Erythroblast (primary cell): Measurements from ENCODE around the gene LAMC2.

ENCODE experiments used
- DNase-seq, 2 experiments: peaks; one replicate each; lab custom pipeline; 2025; lab: John Stamatoyannopoulos, UW
- GATA1 ChIP-seq: IDR thresholded peaks from 2 replicates; pipeline ENCODE4 v1.6.1; 2011; ENCODE audit warnings: low read depth, mild to moderate bottlenecking, control low read depth, low read length, moderate library complexity
- POLR2A ChIP-seq: IDR thresholded peaks from 2 replicates; pipeline ENCODE4 v1.6.1; 2011; ENCODE audit warnings: mild to moderate bottlenecking, low read length

LAMC2 gene

DNA sequence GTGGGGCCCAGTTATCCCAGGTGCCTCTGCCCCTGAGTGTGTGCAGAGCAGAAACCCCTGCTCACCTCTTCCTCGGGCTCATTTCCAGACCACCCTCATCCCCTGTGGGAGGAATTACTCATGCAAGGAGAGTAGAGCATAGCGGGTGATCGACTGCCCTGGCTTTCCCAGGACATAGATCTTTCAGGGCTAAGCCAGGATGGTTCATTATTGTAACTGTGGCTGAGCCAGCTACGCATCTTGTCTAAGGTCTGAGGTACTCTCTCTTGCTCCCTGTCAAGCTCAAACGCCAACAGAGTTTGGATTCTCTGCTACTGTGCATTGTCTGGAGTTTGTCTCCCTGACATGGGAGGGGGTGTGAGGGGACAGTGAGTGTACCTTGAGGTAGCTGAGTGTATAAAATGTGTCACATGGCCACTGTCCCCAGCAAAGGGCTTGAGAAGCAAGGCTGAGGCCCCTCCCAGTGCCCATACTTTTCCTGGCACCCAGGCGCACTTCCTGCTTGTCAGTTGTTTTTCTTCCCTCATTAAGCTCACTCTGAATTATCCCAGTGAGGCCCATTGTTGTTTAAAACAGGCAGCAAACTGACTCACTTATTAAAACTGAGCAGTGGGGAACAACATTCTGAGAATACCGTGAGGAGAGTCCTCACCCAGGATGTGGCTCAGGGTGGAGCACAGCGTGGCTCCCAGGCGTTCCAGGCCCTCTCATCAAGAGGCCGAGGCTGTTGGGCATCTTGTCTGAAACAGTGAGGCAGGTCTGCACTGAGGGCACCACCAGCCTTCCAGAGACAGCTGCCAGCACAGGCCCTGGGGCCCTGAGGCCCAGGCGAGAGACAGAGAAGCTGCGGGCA, 92.9 kb downstream of the LAMC2 start:
- TF ChIP-seq GATA1 (no peak), POLR2A (no peak)
- DNase-seq, result no peak

DNA sequence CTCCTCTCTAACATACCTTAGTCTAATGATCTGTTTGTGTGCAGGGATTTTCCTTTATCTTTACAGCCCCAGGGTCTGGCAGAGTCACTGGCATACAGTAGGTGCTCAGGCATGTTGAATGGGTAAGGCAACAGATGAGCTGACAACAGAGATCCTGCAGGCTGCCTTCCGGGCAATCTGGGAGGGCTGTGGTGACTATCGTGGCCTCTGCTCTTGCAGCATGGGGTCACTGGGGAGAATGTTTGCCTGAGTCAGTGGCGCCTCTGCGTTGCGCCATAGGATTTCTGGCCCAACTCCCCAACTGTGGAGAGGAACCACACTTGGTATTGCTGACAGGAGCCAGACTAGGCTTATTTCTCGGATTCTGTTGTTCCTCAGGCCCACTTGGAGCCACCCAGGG, 93.8 kb downstream of the LAMC2 start:
- TF ChIP-seq GATA1 (no peak), POLR2A (no peak)
- DNase-seq, result no peak

DNA sequence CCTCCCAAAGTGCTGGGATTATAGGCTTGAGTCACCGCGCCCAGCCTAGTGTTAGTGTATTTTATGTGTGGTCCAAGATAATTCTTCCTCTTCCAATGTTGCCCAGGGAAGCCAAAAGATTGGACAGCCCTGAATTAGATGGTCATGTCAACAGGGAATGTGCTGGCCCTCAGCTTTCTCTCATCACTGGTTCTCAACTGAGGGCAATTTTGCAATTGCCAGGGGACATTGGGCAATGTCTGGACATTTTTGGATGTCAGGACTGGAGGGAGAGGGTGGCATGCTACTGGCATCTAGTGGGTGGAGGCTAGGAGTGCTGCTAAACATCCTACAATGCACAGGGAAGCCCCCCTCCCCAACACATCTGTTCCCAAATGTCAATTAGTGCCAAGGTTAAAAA, 95.0 kb downstream of the LAMC2 start:
- TF ChIP-seq GATA1 (no peak), POLR2A (no peak)
- no peak for DNase-seq

DNA sequence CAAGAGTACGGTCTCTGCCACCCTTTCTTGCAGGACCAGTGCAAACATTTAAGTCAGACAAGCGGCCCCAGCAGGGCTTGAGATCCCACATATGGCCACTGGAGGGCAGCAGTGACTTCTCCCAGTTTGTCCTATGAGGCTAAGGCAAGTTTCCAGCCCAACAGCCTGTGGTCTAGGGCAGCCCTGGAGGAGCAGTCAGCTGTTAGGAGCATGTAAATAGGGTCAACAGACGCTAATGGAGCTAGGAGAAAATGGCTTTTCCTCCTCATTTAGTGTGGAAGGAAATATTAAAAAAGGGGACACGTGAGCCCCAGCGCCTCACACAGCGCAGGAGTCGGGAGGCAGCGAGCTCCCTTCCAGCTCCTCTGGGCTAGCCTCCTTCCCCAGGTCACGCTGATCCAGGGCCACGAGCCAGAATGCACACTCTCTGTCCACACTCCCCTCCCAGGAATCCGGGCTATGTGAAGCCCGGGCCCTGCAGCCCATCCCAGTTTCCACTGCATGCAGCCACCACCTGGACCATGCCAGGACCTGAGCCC, 95.6 kb downstream of the LAMC2 start:
- TF ChIP-seq POLR2A (no peak), GATA1 (no peak)
- peak; percentile 74 to 84 for DNase-seq

DNA sequence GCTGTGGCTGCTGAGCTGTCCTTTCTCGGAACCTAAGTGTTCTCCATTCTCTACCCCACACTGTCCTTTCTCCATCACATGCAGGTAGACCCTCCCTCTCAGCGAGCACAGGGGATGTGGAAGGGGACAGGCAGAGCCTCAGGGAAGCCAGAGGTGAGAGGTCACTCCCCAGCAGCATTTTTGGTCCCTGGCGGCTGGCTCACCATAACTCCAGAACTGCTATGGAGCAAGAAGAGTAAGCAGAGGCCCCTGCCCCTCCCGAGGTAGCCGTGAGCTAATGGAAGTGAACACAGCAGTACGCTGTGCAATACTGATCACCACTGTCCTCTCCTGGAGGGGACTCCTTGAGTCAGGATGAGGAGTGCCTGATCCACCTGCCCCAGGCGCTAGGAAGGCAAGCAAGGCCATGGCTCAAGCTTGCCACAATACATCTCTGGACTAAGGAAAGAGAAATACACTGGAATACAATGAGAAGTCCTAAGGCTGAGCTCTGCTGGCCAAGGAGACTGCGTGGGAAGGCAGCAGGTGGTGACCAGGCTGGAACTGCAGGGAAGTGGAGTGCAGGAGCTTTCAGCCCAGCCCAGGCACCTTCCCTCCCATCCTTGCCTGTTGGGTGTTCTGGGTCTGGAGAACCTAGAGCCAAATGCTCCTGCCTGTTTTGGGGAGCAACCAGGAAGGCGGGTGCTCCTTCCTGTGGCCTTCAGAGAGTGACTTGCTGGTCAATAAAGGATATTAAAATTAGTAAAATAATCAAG, 96.2 kb downstream of the LAMC2 start:
- DNase-seq, result no peak
- TF ChIP-seq POLR2A (no peak), GATA1 (no peak)

DNA sequence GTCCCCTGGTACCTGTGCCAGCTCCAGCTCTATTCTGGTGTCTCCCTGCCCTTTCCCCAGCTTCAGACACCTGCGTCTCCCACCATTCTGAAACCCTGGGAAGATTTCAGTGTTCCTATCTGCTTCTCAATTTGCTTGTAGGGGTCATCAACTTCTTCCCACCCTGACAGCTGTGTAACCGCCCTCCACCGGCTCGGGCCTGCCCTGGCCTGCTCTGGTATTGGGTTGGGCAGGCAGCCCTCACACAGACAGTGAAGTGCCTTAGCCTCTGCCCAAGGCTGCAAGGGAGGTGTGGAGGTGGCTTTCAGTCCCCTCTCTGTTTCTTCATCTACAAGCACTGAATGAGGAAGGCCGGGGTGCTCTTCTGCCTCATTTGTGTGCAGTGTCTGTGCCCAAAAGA, 97.2 kb downstream of the LAMC2 start:
- TF ChIP-seq GATA1 (no peak), POLR2A (no peak)
- no peak for DNase-seq

DNA sequence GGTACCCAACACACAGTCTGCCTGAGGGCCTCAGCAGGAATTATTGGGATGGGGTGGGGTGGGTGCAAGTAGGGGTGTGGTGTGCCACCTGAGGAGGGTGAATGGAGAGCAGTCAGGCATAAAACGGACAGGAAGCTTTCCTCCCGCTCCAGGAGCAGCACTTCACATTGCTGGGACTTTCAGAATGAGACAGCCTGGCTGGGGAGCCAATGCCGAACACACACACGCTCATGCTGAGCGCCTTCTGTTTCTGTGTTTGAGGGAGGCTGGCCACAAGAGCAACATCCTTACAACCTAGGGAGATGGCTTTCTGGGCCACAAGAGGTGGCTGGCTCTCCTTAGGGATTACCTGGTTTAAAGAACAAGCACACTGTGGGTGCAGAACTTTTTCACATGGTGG, 98.0 kb downstream of the LAMC2 start:
- DNase-seq, result no peak
- TF ChIP-seq GATA1, result no peak
- TF ChIP-seq POLR2A, result no peak

DNA sequence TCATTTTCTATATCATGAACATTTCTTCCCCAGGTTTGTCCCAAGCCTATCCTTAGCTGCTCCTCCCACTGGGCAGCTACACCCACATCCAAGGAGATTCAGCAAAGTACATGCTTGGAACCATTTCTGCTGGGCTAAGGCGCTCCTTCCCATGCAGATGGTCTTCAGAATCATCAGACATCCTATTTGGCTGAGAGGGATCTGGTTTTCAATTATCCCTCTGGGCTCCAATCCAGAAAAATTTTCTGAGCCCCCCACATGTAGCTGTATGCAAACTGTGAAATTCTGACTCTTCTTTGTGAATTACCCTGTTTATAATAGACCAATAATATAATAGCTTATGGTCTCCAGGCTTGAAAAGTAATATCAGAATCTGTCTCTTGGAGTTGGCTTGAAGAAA, 99.2 kb downstream of the LAMC2 start:
- no peak for DNase-seq
- TF ChIP-seq GATA1 (no peak), POLR2A (no peak)

DNA sequence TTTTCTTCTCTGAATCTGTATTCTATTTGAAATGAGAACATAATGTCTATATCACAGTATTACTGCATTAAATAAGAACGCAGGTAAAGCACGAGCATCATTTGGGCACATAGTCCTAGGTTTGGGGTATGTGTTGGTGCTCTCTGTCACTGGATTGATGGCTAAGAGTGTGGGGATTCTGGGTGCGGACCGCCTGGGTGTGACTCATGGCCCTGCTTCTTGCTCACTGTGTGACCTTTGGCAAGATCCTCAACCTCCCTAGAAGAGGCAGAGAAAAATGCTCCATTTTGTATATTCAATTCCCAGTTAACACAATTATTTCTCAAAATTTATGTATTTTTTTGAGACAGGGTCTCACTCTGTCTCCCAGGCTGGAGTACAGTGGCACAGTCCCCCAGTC, 99.7 kb downstream of the LAMC2 start:
- no peak for DNase-seq
- TF ChIP-seq GATA1, result no peak
- no peak for TF ChIP-seq POLR2A

DNA sequence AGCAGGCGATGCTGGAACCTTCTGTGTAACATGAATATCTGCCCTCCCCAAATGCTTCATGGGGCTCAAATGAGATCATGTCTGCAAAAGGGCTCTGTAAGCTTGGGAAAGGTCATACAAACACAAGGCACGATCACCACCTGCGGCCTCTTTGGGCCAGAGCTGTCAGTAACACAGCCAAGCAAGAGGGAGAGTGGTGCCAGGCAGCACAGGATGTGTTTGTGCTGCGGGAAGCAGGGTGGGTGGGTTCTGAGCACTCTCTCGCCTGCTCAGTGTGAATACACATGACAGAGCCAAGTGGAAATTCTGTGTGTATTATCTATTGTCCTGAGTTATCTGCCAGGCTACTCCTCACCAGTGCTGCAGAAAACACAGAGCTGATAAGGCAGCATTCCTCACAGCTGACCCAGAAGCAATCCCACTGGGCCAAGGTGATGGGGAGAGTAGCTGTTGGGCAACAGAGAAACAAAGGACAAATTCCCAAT, 101.2 kb downstream of the LAMC2 start:
- no peak for TF ChIP-seq GATA1
- no peak for TF ChIP-seq POLR2A
- DNase-seq, result peak in 1 of 2 experiments; percentile 49

DNA sequence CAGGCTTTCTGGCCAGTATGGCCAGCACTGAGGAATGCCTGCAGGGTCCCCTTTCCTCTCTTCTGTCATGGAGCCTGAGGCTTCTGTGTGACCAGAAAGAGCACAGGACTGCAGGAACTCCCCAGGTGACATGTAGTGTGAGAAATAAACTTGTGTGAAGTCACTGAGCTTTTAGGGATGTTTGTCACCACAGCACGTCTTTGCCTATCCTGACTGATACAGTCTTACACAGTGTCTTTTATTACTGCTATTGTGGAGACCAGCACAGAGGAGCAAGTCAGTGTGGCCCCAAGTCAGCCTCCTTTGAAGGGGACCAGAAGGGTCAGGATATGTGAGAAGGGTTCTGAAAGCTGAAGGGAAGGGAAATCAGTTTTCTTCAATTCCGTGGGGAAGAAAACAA, 102.5 kb downstream of the LAMC2 start:
- TF ChIP-seq GATA1 (no peak), POLR2A (no peak)
- DNase-seq, result no peak

DNA sequence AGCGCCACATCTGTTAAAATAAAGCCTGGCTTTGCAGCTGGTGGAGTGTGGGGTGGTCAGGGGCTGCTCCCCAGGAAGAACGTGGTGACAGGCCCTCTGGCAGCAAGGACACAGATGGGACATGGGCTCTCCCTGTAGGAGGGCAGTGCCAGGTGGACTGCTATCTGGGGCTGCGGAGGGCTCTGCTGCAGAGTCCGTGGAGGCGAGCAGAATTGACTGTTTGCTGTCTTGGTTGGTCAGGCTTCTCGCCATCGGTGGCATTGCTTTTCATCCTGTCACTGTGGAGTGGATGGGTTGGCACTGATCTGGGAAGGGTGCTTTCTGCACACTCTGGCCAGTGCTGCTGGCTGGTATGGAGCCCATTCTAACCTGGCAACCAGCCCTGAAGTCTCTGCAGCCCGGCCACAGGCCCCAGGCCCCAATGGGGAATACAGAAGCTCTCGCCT, 103.0 kb downstream of the LAMC2 start:
- no peak for TF ChIP-seq POLR2A
- TF ChIP-seq GATA1, result no peak
- no peak for DNase-seq

DNA sequence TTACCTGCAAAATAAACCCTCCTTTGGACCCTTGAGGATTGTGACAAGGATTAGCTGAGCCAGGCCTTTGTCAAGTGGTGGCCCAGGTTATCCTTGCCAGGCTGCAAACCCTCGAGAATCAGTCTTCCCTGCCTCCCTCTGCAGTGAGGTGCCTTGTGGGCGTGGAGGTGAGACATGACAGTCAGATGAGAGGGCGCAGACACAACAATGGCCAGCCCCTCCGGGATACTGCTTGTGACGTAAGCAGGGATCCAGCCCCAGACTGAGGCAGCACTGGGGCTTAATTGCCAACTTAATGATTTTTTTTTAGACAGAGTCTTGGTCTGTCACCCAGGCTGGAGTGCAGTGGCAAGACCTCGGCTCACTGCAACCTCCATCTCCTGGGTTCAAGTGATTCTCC, 104.6 kb downstream of the LAMC2 start:
- no peak for TF ChIP-seq POLR2A
- no peak for TF ChIP-seq GATA1

More for the DNA sequence above, 104.6 kb downstream of the LAMC2 start:
- no peak for DNase-seq
